ENCODE results near the gene ZNF219. TPM values are rescaled to one million over a fixed set of nuclear protein-coding genes. Genes with fewer than 3 reads are reported as not detected.

Gene ZNF219
- total and polyA plus RNA-seq, 2 of the 13 experiments (the other 11 are each of a cell fraction or from before 2014, with no cell fraction given): 34.5 to 36.6 TPM

- TF ChIP-seq ZNF574 (CRISPR knock-in tag; IDR thresholded peaks at IDR 0.05) (no peak), ZNF605 (CRISPR knock-in tag; IDR thresholded peaks at IDR 0.05) (no peak), ZFP36 (IDR thresholded peaks at IDR 0.05; ENCODE audit: borderline replicate concordance, low read depth, low read length, partially characterized antibody) (no peak), EHMT2 (IDR thresholded peaks at IDR 0.05; ENCODE audit: borderline replicate concordance, low read depth, low read length) (0 out of 2 replicates have a peak, but pooled peaks have one; percentile 38), NR2F6 (IDR thresholded peaks at IDR 0.05) (peak; percentile 60; the same call in 1 of the 2 replicates), NR2F6 (CRISPR knock-in tag; IDR thresholded peaks at IDR 0.05) (peak; percentile 52; the same call in 1 of the 2 replicates), SIX1 (CRISPR knock-in tag; IDR thresholded peaks at IDR 0.05; ENCODE audit: borderline replicate concordance) (no peak), EP300 (IDR thresholded peaks at IDR 0.05; ENCODE audit: low read depth in 2 of 2, low read length in 2 of 2) (peak in 1 of 2 experiments; percentile 81; a peak in 2 of 4 replicates), EP300 (CRISPR knock-in tag; IDR thresholded peaks at IDR 0.05; ENCODE audit: borderline replicate concordance) (peak; percentile 71; the same call in 1 of the 2 replicates), ZMAT5 (CRISPR knock-in tag; IDR thresholded peaks at IDR 0.05; ENCODE audit: borderline replicate concordance, low read depth) (no peak), SNAPC2 (CRISPR knock-in tag; IDR thresholded peaks at IDR 0.05) (no peak), ZBTB7B (CRISPR knock-in tag; IDR thresholded peaks at IDR 0.05) (peak; percentile 48; the same call in 1 of the 2 replicates), ZSCAN21 (CRISPR knock-in tag; IDR thresholded peaks at IDR 0.05; ENCODE audit: borderline replicate concordance) (no peak), SKIL (CRISPR knock-in tag; IDR thresholded peaks at IDR 0.05; ENCODE audit: borderline replicate concordance) (peak; percentile 75), KDM5A (IDR thresholded peaks at IDR 0.05; ENCODE audit: borderline replicate concordance, low read length) (no peak), PAX8 (CRISPR knock-in tag; IDR thresholded peaks at IDR 0.05; ENCODE audit: borderline replicate concordance) (no peak), MXD3 (CRISPR knock-in tag; IDR thresholded peaks at IDR 0.05) (no peak), PRMT3 (CRISPR knock-in tag; IDR thresholded peaks at IDR 0.05; ENCODE audit: borderline replicate concordance, low read depth) (no peak), SOX13 (IDR thresholded peaks at IDR 0.05) (peak; percentile 93), SOX13 (CRISPR knock-in tag; conservative IDR thresholded peaks at IDR 0.05 in 1 of 2, IDR thresholded peaks at IDR 0.05 in 1 of 2) (peak in 1 of 2 experiments; percentile 99; a peak in 2 of 4 replicates), ZFP41 (CRISPR knock-in tag; IDR thresholded peaks at IDR 0.05; ENCODE audit: borderline replicate concordance) (no peak), SAP130 (CRISPR knock-in tag; IDR thresholded peaks at IDR 0.05; ENCODE audit: low read depth) (peak; percentile 39), BCL3 (CRISPR knock-in tag; IDR thresholded peaks at IDR 0.05) (no peak), SIX4 (CRISPR knock-in tag; IDR thresholded peaks at IDR 0.05) (peak; percentile 33; the same call in 1 of the 2 replicates), ZBTB42 (CRISPR knock-in tag; IDR thresholded peaks at IDR 0.05) (no peak)
These were observed 49.8 kb downstream of the ZNF219 start (continued) for GRCh38 chr14:21048638-21049037.

All from HepG2 (cell line).